Common myeloid progenitor, CD34-positive (primary cell): Measurements from ENCODE around the gene IFT122. TPM values are rescaled to one million over a fixed set of nuclear protein-coding genes. Genes with fewer than 3 reads are reported as not detected.
"Not testable (repeated sequence)": the region's sequence is repeated elsewhere in the genome, so short reads cannot be mapped to it uniquely, and the experiment has no call there.

Experiments
- CTCF ChIA-PET: fragments of 350-600 bp; sonication (Branson Sonifier 250); formaldehyde crosslinking; loops from one replicate; lab custom pipeline; 2021; ENCODE audit warnings: antibody characterized with exemption; lab: Charles Lee
- POLR2A ChIA-PET: fragments of 350-600 bp; sonication (Branson Sonifier 250); formaldehyde crosslinking; loops from one replicate; lab custom pipeline; 2021; ENCODE audit warnings: antibody characterized with exemption; lab: Charles Lee
- DNase-seq, 3 donors: peaks; one replicate each; pipeline versions ENCODE4 v3.0.0 to v3.0.0-alpha.2; 2013
- H3K27ac ChIP-seq, 2 experiments: 1 replicate in 1 of 2; 2 replicates in 1 of 2; pipeline ENCODE4 v1.7.0; 2013; ENCODE audit warnings: inconsistent platforms in 2 of 2, low read length in 2 of 2, mild to moderate bottlenecking in 2 of 2, low read depth in 1 of 2, moderate library complexity in 1 of 2; ENCODE audit not compliant: severe bottlenecking in 2 of 2, insufficient read depth in 1 of 2, poor library complexity in 1 of 2
- H3K27me3 ChIP-seq, 5 experiments: replicated peaks in 2 of 5; 1 replicate in 3 of 5; 2 replicates in 2 of 5; pipeline versions ENCODE4 v1.6.1 to v1.7.0; 2013; ENCODE audit warnings: low read length in 4 of 5, mild to moderate bottlenecking in 2 of 5, moderate library complexity in 2 of 5, inconsistent platforms in 1 of 5; ENCODE audit not compliant: insufficient read depth in 5 of 5, control insufficient read depth in 4 of 5
- H3K36me3 ChIP-seq, 4 experiments: 1 replicate in 2 of 4; 2 replicates in 2 of 4; pipeline versions ENCODE4 v1.6.1 to v1.7.0; 2013; ENCODE audit warnings: low read length in 3 of 4, control low read depth in 1 of 4, mild to moderate bottlenecking in 1 of 4; ENCODE audit not compliant: control insufficient read depth in 4 of 4, insufficient read depth in 4 of 4
- H3K4me1 ChIP-seq, 4 experiments: 1 replicate in 3 of 4; 2 replicates in 1 of 4; pipeline versions ENCODE4 v1.6.1 to v1.7.1; 2013; ENCODE audit warnings: low read length in 3 of 4, mild to moderate bottlenecking in 3 of 4, control low read depth in 1 of 4, inconsistent platforms in 1 of 4, moderate library complexity in 1 of 4; ENCODE audit not compliant: control insufficient read depth in 4 of 4, insufficient read depth in 4 of 4; ENCODE audit errors: control extremely low read depth in 1 of 4
- H3K4me3 ChIP-seq, 7 experiments: 1 replicate in 4 of 7; 2 replicates in 3 of 7; pipeline versions ENCODE4 v1.5.1 to v1.7.0; 2013; ENCODE audit warnings: mild to moderate bottlenecking in 7 of 7, low read length in 6 of 7, moderate library complexity in 6 of 7, inconsistent platforms in 2 of 7, low read depth in 2 of 7, control low read depth in 1 of 7; ENCODE audit not compliant: insufficient read depth in 4 of 7, control insufficient read depth in 1 of 7; ENCODE audit errors: extremely low read depth in 1 of 7
- H3K9me3 ChIP-seq, 5 experiments: 1 replicate in 4 of 5; 2 replicates in 1 of 5; pipeline versions ENCODE4 v1.6.1 to v1.7.1; 2013; ENCODE audit warnings: low read length in 4 of 5, mild to moderate bottlenecking in 2 of 5, inconsistent platforms in 1 of 5, low read depth in 1 of 5, moderate library complexity in 1 of 5; ENCODE audit not compliant: control insufficient read depth in 4 of 5, insufficient read depth in 2 of 5; ENCODE audit errors: control extremely low read depth in 1 of 5
- WGBS: methylation state at CpG from one replicate; pipeline ENCODE4 v1.1.5; 2013; ENCODE audit not compliant: insufficient coverage; 5-methylcytosine and 5-hydroxymethylcytosine counted together
- polyA plus RNA-seq: library from polyadenylated mRNA; unstranded; fragments of 120-200 nt; gene quantifications from one replicate; pipeline ENCODE4 v1.2.1, GENCODE V29; 2013

IFT122 gene
- 27.5 TPM for polyA plus RNA-seq

- no peaks in the 10 kb centered on the region for H3K9me3 ChIP-seq
- CTCF ChIA-PET, result interaction anchor here (1.3 to 2.3 kb wide), 5 partner anchors 9 to 137 kb away, joined by 3 to 7 read pairs (median 4); partner anchors contain the start of gene EFCAB12
- whole genome bisulfite sequencing, result 0% methylated on average over 61 of the region's 75 CpGs
- no peaks in the 10 kb centered on the region for H3K27me3 ChIP-seq
- peaks cover 7 to 26% (median 16%) of the 10 kb centered on the region in 4 experiments for H3K36me3 ChIP-seq
- POLR2A ChIA-PET, result interaction anchor here (0.8 to 1.9 kb wide), 6 partner anchors 12 to 388 kb away, joined by 3 to 15 read pairs (median 4); partner anchors contain the start of gene EFCAB12
- peak; percentile 99 to 100 (median 100) for DNase-seq
- H3K27ac ChIP-seq, result peak within 1 kb of the TSS; percentile 85 to 92
- H3K4me3 ChIP-seq, result peak within 1 kb of the TSS; percentile 83 to 98 (median 96)
- H3K4me1 ChIP-seq, result peaks cover 33 to 61% (median 48%) of the 10 kb centered on the region in 4 experiments
Measured at GRCh38 chr3:129439817-129440617, at the start of gene IFT122, which contains the start of gene MBD4. Gene IFT122 (plus strand): TSS chr3:129440224. CDS start chr3:129440331, 107 bp downstream. Gene MBD4 (minus strand): TSS chr3:129439948. CDS start chr3:129439833, 115 bp downstream.

GRCh38 chr3:129391583-129391982 lies 48.4 kb upstream of the IFT122 start:
- POLR2A ChIA-PET, CTCF ChIA-PET, H3K9me3 ChIP-seq, H3K27ac ChIP-seq, DNase-seq, H3K4me1 ChIP-seq, H3K27me3 ChIP-seq, H3K4me3 ChIP-seq: not testable (repeated sequence)
- 100% methylated on average over 1 of the region's 4 CpGs for WGBS
- peaks cover 10 to 81% (median 48%) of the 10 kb centered on the region in 4 experiments for H3K36me3 ChIP-seq

- CTCF ChIA-PET, H3K9me3 ChIP-seq, H3K27ac ChIP-seq, H3K4me1 ChIP-seq, H3K27me3 ChIP-seq, POLR2A ChIA-PET, DNase-seq, H3K4me3 ChIP-seq: not testable (repeated sequence)
- H3K36me3 ChIP-seq, result peaks cover 10 to 79% (median 51%) of the 10 kb centered on the region in 4 experiments
- WGBS, result 100% methylated on average over 3 of the region's 8 CpGs
Measured at GRCh38 chr3:129392106-129392887, 47.7 kb upstream of the IFT122 start.

GRCh38 chr3:129393271-129393670 lies 46.8 kb upstream of the IFT122 start:
- Histone ChIP-seq H3K9me3 (no peaks in the 10 kb centered on the region), H3K4me1 (peaks cover 0 to 9% (median 5%) of the 10 kb centered on the region in 4 experiments), H3K27ac (no peak overlapping the region), H3K4me3 (no peak overlapping the region), H3K36me3 (peaks cover 10 to 70% (median 44%) of the 10 kb centered on the region in 4 experiments), H3K27me3 (no peaks in the 10 kb centered on the region)
- CTCF ChIA-PET, result no interaction called here
- 91% methylated on average over 6 of the region's 6 CpGs for WGBS
- no peak for DNase-seq
- POLR2A ChIA-PET, result no interaction called here

GRCh38 chr3:129393760-129394564 lies 46.1 kb upstream of the IFT122 start:
- Histone ChIP-seq H3K36me3 (peaks cover 10 to 65% (median 41%) of the 10 kb centered on the region in 4 experiments), H3K4me1 (peaks cover 0 to 13% (median 9%) of the 10 kb centered on the region in 4 experiments)
- POLR2A ChIA-PET, H3K27me3 ChIP-seq, H3K9me3 ChIP-seq, H3K27ac ChIP-seq, DNase-seq, H3K4me3 ChIP-seq: not testable (repeated sequence)
- CTCF ChIA-PET, result interaction anchor here (2.0 kb wide), 1 partner anchor 8 kb away, joined by 8 read pairs; no protein-coding TSS in a partner anchor
- 86% methylated on average over 3 of the region's 17 CpGs for WGBS

- H3K27me3 ChIP-seq, result no peaks in the 10 kb centered on the region
- DNase-seq, result peak; percentile 22 to 60 (median 49)
- ChIA-PET CTCF (interaction anchor here (1.7 kb wide), 1 partner anchor 12 kb away, joined by 7 read pairs; no protein-coding TSS in a partner anchor), POLR2A (no interaction called here)
- H3K4me1 ChIP-seq, result peaks cover 0 to 16% (median 9%) of the 10 kb centered on the region in 4 experiments
- no peaks in the 10 kb centered on the region for H3K9me3 ChIP-seq
- H3K4me3 ChIP-seq, result peak overlapping the region; percentile 80 to 98 (median 91)
- H3K27ac ChIP-seq, result peak overlapping the region; percentile 95 to 98
- H3K36me3 ChIP-seq, result peaks cover 4 to 32% (median 19%) of the 10 kb centered on the region in 4 experiments
- 1% methylated on average over 16 of the region's 18 CpGs for WGBS
Measured at GRCh38 chr3:129398803-129399144, 41.2 kb upstream of the IFT122 start.
